ENCODE results near the gene CDK13. TPM values are rescaled to one million over a fixed set of nuclear protein-coding genes. Genes with fewer than 3 reads are reported as not detected.

The CDK13 gene
- total RNA-seq, 4 donors from 2014 or later = 48.5 to 144 (median 94.3) TPM

DNA sequence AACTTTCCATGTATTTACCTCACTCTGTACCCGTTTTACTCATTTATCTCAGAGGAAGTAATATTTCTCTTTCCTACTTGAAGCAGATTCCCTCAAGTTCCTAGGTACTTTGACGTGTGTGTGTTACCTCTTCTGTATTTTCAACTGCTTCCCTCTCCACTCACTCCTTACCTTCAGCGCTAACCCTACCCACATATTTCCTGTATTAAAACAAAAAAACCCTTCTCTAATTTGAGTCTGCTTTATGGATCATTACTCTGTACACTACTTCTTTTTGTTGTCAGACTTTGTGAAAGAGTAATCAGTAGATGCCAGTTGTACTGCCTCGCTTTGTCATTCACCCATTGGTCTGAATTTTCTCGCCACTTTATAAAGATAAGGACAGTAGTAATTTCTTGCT lies 74.0 kb downstream of the CDK13 start:
- no peaks in the 10 kb centered on the region for H3K36me3 ChIP-seq
- H3K4me3 ChIP-seq = no peak overlapping the region
- DNase-seq = no peak
- no peaks in the 10 kb centered on the region for H3K27me3 ChIP-seq
- no peak overlapping the region for H3K27ac ChIP-seq
- intact Hi-C loops (cut with DNase I; ENCODE audit: low total_unique reads) = no loop called here
- TF ChIP-seq POLR2A (IDR thresholded peaks at IDR 0.05) = no peak
- TF ChIP-seq, protein P1, sequence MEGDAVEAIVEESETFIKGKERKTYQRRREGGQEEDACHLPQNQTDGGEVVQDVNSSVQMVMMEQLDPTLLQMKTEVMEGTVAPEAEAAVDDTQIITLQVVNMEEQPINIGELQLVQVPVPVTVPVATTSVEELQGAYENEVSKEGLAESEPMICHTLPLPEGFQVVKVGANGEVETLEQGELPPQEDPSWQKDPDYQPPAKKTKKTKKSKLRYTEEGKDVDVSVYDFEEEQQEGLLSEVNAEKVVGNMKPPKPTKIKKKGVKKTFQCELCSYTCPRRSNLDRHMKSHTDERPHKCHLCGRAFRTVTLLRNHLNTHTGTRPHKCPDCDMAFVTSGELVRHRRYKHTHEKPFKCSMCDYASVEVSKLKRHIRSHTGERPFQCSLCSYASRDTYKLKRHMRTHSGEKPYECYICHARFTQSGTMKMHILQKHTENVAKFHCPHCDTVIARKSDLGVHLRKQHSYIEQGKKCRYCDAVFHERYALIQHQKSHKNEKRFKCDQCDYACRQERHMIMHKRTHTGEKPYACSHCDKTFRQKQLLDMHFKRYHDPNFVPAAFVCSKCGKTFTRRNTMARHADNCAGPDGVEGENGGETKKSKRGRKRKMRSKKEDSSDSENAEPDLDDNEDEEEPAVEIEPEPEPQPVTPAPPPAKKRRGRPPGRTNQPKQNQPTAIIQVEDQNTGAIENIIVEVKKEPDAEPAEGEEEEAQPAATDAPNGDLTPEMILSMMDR (IDR thresholded peaks at IDR 0.05) = no peak
- no peaks in the 10 kb centered on the region for H3K4me1 ChIP-seq
- H3K9me3 ChIP-seq = no peaks in the 10 kb centered on the region

DNA sequence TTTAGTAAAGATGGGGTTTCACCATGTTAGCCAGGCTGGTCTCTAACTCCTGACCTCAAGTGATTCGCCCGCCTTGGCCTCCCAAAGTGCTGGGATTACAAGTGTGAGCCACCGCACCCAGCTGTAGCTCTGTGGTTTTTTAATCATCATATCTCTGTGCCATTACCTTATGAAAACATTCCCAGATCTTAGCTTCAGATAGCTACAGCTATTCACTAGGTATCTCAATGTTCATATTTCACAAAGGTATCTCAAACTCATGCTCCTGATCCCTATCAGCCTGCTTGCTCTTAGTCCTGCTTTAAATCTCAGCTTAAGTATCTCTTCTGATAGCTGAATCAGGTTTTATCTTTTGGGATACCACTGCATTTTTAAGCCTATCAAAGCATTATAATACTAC lies 74.8 kb downstream of the CDK13 start:
- Histone ChIP-seq H3K9me3 (no peaks in the 10 kb centered on the region), H3K27me3 (no peaks in the 10 kb centered on the region), H3K27ac (no peak overlapping the region), H3K36me3 (no peaks in the 10 kb centered on the region), H3K4me3 (no peak overlapping the region), H3K4me1 (no peaks in the 10 kb centered on the region)
- intact Hi-C loops (cut with DNase I; ENCODE audit: low total_unique reads) = no loop called here
- no peak for DNase-seq
- TF ChIP-seq, protein P1 (IDR thresholded peaks at IDR 0.05) = no peak
- TF ChIP-seq POLR2A (IDR thresholded peaks at IDR 0.05) = no peak

DNA sequence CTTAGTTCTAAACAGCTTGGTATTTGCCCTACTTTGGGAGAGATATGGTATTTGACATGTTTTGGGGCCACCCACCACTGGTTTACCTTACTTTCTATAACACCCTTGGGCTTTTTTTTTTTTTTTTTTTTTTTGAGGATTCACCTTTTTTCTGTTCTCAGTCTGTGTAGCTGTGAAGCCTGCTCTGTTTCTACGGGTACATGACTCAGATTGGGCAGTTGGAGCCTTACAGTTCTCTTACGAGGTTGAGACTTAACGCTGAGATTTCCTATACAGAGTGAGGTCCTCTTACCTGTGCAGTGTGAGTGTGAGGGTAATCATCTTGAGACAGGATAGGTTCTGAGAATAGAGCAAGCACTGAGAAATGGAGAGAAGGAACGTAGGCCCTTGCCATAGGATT lies 77.5 kb downstream of the CDK13 start:
- intact Hi-C loops (cut with DNase I; ENCODE audit: low total_unique reads) = no loop called here

DNA sequence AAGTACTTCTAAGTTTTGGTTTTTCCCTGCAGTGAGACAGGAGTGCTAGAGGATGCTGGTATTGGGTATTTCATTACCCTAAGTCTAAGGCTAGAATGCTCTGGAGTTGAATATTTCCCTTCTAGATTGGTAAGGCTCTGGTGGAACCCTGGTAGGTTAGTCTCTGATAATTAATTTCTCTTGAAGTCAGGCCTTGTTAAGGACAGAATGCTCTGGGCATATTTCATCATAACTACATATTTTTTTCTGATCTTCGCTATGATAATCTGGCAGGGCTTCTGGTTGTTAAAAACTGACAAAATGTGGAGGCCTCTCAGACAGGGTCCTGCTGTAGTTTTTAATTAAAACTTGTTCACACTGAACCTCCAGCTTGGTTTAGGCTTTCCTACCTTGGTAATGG lies 83.8 kb downstream of the CDK13 start:
- TF ChIP-seq, protein P1 (IDR thresholded peaks at IDR 0.05) = no peak
- TF ChIP-seq POLR2A (IDR thresholded peaks at IDR 0.05) = no peak
- Histone ChIP-seq H3K27ac (no peak overlapping the region), H3K4me3 (no peak overlapping the region), H3K27me3 (no peaks in the 10 kb centered on the region), H3K36me3 (no peaks in the 10 kb centered on the region), H3K9me3 (no peaks in the 10 kb centered on the region), H3K4me1 (no peaks in the 10 kb centered on the region)
- no peak for DNase-seq
- intact Hi-C loops (cut with DNase I; ENCODE audit: low total_unique reads) = no loop called here

More for the DNA sequence above, 77.5 kb downstream of the CDK13 start:
- H3K4me3 ChIP-seq = no peak overlapping the region
- no peaks in the 10 kb centered on the region for H3K4me1 ChIP-seq
- no peaks in the 10 kb centered on the region for H3K9me3 ChIP-seq
- H3K27ac ChIP-seq = no peak overlapping the region
- no peaks in the 10 kb centered on the region for H3K36me3 ChIP-seq
- H3K27me3 ChIP-seq = no peaks in the 10 kb centered on the region
- no peak for DNase-seq
- no peak for TF ChIP-seq POLR2A (IDR thresholded peaks at IDR 0.05)

DNA sequence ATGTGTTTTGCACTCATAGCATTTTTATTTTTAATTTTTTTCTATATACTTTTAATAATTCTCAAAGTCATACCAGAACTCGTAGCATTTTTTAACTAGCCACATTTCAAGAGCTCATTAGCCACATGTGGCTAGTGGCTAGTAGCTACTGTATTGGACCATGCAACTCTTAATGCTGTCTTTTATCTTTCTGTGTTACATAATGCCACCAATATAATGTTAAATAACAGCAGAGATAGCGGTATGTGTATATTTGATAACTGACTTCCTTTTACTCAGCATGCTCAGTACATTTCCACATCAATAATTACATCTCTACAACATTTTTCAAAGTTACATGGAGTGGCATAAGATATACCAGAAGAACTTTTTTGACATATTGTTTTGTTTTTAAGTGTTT lies 91.4 kb downstream of the CDK13 start:
- intact Hi-C loops (cut with DNase I; ENCODE audit: low total_unique reads) = no loop called here
- H3K27ac ChIP-seq = no peak overlapping the region
- DNase-seq = no peak

More for the DNA sequence above, 91.4 kb downstream of the CDK13 start:
- no peaks in the 10 kb centered on the region for H3K4me1 ChIP-seq
- H3K27me3 ChIP-seq = no peaks in the 10 kb centered on the region
- TF ChIP-seq, protein P1 (IDR thresholded peaks at IDR 0.05) = no peak
- no peak for TF ChIP-seq POLR2A (IDR thresholded peaks at IDR 0.05)
- no peaks in the 10 kb centered on the region for H3K9me3 ChIP-seq
- no peak overlapping the region for H3K4me3 ChIP-seq
- H3K36me3 ChIP-seq = no peaks in the 10 kb centered on the region

Data from uterus (tissue), 4 donors.